ENCODE measurements around the gene AIRE.
A peak's percentile ranks its signal among the peaks of the same experiment; 100 is the strongest.
"Not testable (repeated sequence)": the region's sequence is repeated elsewhere in the genome, so short reads cannot be mapped to it uniquely, and the experiment has no call there.

AIRE gene

DNA sequence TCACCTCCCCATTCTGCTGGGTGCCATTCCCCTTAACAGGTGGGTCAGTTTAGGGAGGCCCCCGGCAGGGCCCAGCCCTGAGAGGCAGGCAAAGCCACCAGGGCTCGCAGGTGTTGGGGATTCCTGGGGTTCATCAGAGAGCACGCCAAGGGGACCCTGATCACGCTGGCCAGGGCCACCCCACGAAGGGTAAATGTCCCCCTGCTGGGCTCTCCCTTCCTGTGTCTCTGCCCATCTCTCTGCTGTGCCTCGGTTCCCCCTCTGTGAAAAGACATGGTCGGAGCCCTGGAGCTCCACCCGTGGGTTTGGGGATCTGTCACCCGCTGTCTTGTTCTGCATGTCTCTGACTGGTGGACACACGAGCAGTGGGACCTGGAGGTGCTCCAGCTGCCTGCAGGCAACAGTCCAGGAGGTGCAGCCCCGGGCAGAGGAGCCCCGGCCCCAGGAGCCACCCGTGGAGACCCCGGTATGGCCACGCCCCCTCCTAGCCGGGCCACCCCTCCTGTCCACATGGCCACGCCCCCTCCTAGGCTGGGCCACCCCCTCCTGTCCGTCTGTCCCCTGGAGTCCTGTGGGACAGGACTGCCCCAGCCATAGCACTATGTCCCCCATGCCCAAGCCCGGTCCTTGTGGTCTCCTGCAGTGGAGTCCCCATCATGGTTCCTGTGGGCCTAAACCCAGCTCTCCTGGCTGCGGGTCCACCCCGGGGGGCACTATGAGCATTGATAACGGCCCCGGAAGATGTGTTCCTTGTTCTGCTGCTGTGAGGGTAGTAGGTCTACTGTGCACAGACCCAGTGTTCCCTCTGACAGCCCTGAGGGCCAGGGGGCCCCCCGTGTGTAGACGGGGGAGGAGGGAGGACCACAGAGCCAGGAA lies 6.5 kb downstream of the AIRE start:
- no peak for DNase-seq (ENCODE audit: low read depth in 2 of 2)

- DNase-seq (ENCODE audit: low read depth in 2 of 2): no peak
Observed at GRCh38 chr21:44292812-44293195, 7.1 kb downstream of the AIRE start.

DNA sequence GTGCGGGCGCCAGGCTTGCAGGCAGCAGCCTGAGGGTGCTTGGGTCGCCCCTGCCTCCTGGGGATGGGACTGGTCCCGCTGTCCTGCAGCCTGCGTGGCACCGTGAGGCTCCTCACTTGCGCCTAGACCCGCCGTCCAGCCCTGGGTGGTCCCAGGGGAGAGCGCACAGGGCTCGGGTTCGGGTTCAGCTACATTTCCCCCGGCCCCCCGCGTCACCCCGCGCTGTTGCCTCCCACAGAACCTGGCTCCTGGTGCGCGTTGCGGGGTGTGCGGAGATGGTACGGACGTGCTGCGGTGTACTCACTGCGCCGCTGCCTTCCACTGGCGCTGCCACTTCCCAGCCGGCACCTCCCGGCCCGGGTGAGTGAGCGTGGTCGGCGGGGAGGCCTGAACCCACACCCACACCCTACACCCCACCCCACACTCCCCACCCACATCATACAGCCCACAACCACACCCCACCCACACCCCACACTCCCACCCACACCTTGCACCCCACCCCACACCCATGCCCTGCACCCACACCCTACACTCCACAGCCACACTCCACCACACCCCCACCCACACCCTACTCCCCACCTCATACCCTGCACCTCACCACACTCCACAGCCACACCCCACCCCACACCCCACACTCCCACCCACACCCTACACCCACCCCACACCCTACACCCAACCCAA lies 8.0 kb downstream of the AIRE start:
- peak in 1 of 2 donors; percentile 13 for DNase-seq (ENCODE audit: low read depth in 2 of 2)

- no peak for DNase-seq (ENCODE audit: low read depth in 2 of 2)
Observed at GRCh38 chr21:44294391-44295162, 8.9 kb downstream of the AIRE start.

DNA sequence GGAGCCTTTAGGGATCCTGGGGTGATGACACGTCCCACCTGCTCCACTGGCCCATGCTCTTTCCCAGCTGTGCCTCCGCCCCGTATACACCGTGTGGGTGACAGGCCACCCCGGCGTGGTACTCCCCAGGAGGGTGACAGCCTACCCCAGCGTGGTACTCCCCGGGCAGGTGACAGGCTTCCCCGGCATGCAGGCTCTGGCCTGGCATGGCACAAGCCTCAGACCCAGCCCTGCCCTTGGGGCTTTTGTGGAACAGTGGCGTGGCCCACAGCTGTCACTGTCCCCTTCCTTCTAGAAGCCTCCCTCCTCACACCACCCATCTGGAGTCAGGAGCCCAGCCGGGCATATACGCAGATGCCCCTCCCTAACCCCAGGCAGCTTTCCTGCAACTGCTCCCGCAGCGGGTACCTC lies 9.5 kb downstream of the AIRE start:
- no peak for DNase-seq (ENCODE audit: low read depth in 2 of 2)

DNA sequence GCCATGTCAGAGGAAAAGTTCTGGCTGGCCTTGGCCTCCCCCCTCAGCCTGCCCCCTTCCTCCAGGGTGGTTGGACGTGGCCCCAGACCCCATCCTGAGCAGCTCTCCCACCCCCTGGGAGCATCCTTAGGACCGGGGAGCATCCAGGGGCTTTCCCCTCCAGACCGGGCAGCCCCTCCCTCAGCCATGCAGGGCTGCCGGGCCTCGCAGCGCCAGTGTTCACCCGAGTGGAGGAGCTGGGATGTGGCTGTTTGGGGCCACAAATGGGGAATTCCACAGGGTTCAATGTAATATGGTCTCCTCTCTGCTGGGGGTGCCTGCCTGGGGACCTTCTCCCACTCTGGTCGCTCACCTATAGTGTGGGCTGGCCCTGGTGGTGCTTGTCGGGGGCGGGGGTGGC lies 10.0 kb downstream of the AIRE start:
- no peak for DNase-seq (ENCODE audit: low read depth in 2 of 2)

DNA sequence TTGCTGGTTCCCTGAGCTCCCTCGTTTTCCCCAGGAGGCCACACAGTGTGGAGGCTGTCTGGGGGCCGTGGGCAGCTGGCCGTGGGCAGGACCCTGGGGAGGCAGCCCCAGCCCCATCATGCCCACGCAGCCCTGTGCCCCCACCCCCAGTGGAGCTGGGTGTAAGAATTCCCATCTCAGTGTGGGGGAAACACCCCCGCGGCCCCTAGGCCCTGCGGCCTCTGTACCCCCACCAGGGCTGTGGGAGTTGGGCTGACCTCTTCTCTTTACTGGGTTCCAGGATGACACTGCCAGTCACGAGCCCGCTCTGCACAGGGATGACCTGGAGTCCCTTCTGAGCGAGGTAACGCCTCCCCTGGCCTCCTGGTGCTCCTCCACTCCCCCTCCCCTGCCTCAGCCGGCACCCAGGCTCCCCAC lies 10.4 kb downstream of the AIRE start:
- DNase-seq (ENCODE audit: low read depth in 2 of 2): no peak

GRCh38 chr21:44296916-44297315 lies 11.2 kb downstream of the AIRE start:
- DNase-seq (ENCODE audit: low read depth in 2 of 2): no peak

DNA sequence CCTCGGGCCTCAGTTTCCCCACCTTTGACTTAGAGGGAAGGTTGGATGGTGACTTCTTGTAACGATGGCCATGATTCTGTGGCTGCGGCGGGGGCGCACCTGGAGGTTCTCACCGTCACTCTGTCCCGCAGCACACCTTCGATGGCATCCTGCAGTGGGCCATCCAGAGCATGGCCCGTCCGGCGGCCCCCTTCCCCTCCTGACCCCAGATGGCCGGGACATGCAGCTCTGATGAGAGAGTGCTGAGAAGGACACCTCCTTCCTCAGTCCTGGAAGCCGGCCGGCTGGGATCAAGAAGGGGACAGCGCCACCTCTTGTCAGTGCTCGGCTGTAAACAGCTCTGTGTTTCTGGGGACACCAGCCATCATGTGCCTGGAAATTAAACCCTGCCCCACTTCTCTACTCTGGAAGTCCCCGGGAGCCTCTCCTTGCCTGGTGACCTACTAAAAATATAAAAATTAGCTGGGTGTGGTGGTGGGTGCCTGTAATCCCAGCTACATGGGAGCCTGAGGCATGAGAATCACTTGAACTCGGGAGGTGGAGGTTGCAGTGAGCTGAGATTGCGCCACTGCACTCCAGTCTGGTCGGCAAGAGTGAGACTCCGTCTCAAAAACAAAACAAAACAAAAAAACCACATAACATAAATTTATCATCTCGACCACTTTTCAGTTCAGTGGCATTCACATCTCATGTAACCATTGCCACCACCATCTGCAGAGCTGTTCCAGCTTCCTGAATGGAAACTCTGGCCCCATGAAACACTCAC lies 12.0 kb downstream of the AIRE start:
- peak; percentile 47 to 54 for DNase-seq (ENCODE audit: low read depth in 2 of 2)

DNA sequence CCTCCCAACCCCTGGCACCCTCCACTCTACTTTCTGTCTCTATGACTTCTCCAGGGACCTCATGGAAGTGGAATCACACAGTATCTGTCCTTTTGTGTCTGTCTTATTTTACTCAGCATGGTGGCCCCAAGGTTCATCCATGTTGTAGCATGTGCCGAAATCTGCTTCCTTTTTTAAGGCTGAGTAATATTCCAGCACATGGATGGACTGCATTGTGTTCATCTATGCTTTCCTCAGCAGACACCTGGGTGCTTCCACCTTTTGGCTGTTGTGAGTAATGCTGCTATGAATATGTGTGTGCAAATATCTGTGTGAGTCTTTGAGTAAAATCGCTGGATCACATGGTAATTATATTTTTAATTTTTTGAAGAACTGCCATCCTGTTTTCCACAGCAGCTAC lies 12.6 kb downstream of the AIRE start:
- no peak for DNase-seq (ENCODE audit: low read depth in 2 of 2)

DNA sequence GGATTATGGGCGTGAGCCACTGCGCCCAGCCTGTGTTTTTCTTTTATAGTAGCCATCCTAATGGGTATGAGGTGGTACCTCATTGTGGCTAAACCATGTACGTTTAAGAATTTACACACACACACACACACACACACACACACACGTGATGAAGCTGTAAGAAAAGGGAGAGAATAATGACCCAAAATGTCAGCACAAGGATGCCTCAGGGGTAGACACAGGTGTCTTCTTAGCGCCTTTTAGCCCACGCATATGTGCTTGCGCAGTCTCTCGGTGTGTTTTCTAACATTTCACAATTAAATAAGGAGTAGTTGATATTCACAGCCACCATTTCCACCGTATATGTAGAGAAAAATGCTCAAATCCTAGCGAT lies 13.4 kb downstream of the AIRE start:
- no peak for DNase-seq (ENCODE audit: low read depth in 2 of 2)

DNA sequence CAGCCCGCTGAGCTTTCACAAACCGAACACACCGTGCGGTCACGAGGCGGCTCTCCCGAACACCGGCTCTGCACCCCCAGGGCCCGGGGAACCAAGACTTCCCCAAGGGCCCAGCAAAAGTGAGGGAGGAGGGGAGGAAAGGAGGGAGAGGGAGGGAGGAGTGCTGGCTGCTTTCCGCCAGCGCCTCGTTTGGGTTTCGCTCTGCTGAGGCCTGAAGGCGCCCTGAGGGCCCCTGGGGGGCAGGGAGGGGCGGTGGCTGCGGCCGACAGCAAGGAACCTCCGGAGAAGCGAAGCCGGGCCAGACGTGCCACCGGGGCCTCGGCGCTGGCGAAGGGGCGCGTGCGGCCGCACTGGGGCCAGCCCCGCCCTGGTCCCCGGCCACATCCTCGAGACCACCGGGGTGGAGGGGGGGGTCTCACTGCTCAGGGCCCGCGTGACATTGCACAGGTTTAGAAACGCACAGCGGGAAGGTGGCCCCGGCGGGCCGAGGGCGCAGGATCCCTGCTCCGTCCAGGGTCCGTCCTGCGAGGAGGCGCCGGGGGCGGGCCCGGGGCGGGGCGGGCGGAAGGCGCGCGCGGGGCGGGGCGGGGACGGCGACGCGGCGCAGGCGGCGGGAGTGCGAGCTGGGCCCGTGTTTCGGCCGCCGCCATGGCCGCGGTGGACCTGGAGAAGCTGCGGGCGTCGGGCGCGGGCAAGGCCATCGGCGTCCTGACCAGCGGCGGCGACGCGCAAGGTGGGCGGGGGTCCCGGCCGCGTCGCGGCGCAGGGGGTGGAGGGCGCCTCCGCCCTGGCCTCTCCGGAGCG lies 14.0 kb downstream of the AIRE start, which contains the start of gene PFKL:
Gene PFKL (plus strand): TSS at position 596 of the 804 bp plus-strand sequence. CDS start 53 bp downstream, at position 649.
- peak; percentile 24 to 28 for DNase-seq (ENCODE audit: low read depth in 2 of 2)

- peak; percentile 15 to 42 for DNase-seq (ENCODE audit: low read depth in 2 of 2)
Observed at GRCh38 chr21:44300262-44300959, 14.7 kb downstream of the AIRE start.

DNA sequence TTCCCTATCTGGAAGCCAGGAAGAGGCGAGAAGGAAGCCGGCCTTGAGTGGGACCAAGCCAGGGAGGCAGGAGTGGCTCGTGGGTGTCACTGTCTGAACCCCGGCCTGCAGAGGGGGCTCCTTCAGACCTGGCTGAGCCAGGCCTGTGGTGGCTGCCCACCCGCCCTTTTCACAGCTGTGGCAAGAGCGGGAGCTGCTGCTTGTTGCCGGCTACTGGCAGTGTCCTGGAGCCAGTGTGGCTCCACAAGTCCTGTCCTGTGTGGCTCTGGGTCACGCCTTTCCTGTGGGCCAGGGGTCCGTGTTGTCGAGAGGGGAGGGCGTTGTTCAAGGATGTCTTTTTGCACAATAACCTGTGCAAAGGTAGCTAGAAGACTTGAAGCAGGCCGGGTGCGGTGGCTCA lies 15.5 kb downstream of the AIRE start:
- no peak for DNase-seq (ENCODE audit: low read depth in 2 of 2)

DNA sequence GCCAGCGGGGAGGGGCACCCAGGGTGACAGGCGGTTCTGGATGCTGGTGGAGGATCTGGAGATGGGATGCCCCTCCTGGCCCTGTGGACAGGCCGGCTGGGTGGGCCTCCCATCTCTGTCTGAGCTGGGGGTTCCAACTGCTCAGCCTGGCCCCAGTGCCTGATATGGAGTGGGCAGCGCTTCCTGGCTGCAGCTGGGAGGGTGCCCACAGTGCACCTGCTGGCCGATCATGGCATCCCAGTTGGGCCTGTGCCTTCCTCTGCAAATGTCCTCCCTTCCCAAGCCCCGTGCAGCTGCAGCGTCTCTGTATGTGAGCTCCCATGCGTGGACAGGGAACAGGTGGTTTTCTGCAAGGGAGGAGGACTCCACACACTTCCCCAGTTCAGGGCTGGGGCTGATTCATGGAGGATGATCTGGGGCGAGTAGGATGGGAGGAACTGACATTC lies 16.3 kb downstream of the AIRE start:
- DNase-seq (ENCODE audit: low read depth in 2 of 2): no peak

- not testable (repeated sequence) for DNase-seq (ENCODE audit: low read depth in 2 of 2)
Observed at GRCh38 chr21:44302573-44303401, 17.1 kb downstream of the AIRE start.

DNA sequence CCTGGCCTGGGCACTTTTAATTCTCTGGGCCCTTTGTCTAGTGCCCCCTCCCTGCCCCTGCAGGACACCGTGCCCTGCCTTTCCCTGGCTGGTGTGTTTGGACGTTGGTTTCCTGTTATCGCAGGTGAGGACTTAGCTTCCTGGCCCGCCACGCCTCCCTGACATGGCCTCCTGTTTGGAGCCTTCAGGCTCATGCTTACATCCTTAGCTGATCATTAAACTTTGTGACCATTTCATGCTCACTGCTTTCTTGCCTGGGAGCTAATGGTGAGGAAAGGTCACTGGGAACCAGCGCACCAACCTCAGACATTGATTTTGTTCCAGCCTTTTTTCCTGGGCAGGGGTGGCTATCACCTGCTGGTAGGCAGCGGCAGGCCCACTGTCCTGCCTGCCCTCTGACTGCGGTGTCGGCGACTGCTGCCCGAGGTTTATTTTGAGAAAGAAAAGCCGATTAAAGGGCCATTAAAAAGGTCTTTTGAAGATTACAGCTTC lies 17.9 kb downstream of the AIRE start:
- no peak for DNase-seq (ENCODE audit: low read depth in 2 of 2)

DNA sequence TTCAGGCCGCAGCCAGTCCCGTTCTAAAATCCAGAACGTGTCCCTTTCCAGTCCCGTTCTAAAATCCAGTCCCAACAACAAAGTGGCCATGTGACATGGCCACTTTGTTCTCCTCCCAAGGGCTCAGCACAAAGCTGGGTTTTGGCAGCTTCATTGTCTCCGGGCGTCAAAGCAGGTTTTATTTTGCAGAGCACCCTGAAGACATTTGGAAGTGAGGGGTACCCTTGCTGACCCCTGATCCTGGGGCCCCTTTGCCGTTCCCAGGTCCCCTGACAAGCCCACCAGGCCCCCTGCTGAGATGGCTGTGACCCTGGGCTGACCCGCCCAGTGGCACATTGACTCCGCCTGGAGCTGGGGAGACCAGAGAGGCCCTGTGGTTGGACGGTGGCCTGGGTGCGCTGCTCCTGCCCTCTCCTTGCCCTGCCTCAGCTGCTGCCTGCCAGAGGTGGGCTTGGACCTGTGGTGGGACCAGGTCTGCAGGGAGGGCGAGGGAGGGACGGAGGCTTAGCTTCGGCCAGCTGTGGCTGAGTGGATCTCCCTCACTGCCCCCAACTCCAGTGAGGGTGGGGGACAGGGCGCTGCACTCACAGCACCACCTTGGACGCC lies 18.4 kb downstream of the AIRE start:
- DNase-seq (ENCODE audit: low read depth in 2 of 2): no peak
